Tibial nerve (tissue), 4 donors: Measurements from ENCODE around the gene SFTPA1. TPM values are rescaled to one million over a fixed set of nuclear protein-coding genes. Genes with fewer than 3 reads are reported as not detected.
"Not testable (repeated sequence)": the region's sequence is repeated elsewhere in the genome, so short reads cannot be mapped to it uniquely, and the experiment has no call there.

ENCODE experiments used
- DNase-seq, 2 donors: peaks; one replicate each; pipeline ENCODE4 v3.0.0-alpha.2; 2019; ENCODE audit warnings: low spot score in 2 of 2
- H3K27ac ChIP-seq, 4 donors: fragments of 200-600 bp; sonication (generic) in 3 of 4; one replicate each; pipeline ENCODE4 v1.5.1; 2017 to 2019; ENCODE audit warnings: mild to moderate bottlenecking in 1 of 4
- H3K27me3 ChIP-seq, 2 donors: fragments of 200-600 bp; sonication (generic) in 1 of 2; one replicate each; pipeline versions ENCODE4 v1.5.1 to v1.6.0; 2017 to 2019
- H3K36me3 ChIP-seq, 3 donors: fragments of 200-600 bp; sonication (generic); one replicate each; pipeline ENCODE4 v1.5.1; 2018 to 2019
- H3K4me1 ChIP-seq, 4 donors: fragments of 200-600 bp; sonication (generic) in 3 of 4; one replicate each; pipeline ENCODE4 v1.5.1; 2017 to 2019
- H3K4me3 ChIP-seq, 4 donors: fragments of 200-600 bp; sonication (generic) in 3 of 4; one replicate each; pipeline ENCODE4 v1.5.1; 2017 to 2019; ENCODE audit warnings: mild to moderate bottlenecking in 1 of 4, moderate library complexity in 1 of 4
- H3K9me3 ChIP-seq, 4 donors: fragments of 200-600 bp; sonication (generic) in 3 of 4; one replicate each; pipeline ENCODE4 v1.5.1; 2017 to 2019
- CTCF ChIP-seq, 5 experiments: fragments of 200-600 bp in 3 of 5; fragments of 450-650 bp in 2 of 5; sonication (generic) in 3 of 5; IDR thresholded peaks; one replicate each; pipeline ENCODE4 v1.5.1; 2016 to 2019; ENCODE audit warnings: antibody characterized with exemption in 5 of 5, mild to moderate bottlenecking in 3 of 5, moderate library complexity in 2 of 5
- EP300 ChIP-seq, 2 donors: sonication (generic); formaldehyde crosslinking; IDR thresholded peaks; one replicate each; pipeline ENCODE4 v1.6.1; 2017; ENCODE audit warnings: antibody characterized with exemption in 2 of 2, mild to moderate bottlenecking in 1 of 2
- POLR2A ChIP-seq, 2 donors: fragments of 450-650 bp; IDR thresholded peaks; one replicate each; pipeline ENCODE4 v1.6.1; 2017; ENCODE audit warnings: antibody characterized with exemption in 2 of 2, mild to moderate bottlenecking in 2 of 2, moderate library complexity in 2 of 2
- WGBS, 2 donors: methylation state at CpG; one replicate each; pipeline ENCODE4 v1.1.5; 2018; 5-methylcytosine and 5-hydroxymethylcytosine counted together
- total RNA-seq, 4 donors: library from RNA; depleted of rRNA; stranded (reverse); fragments of >200 nt; gene quantifications; one replicate each; pipeline ENCODE4 v1.1.0, GENCODE V29; 2016

SFTPA1 gene
- total RNA-seq, 4 donors from 2014 or later = not detected

GRCh38 chr10:79585870-79586527, 24.7 kb upstream of the SFTPA1 start:
- no peak overlapping the region for H3K27ac ChIP-seq
- no peak for TF ChIP-seq EP300 (IDR thresholded peaks at IDR 0.05)
- TF ChIP-seq CTCF (IDR thresholded peaks at IDR 0.05) = no peak
- TF ChIP-seq POLR2A (IDR thresholded peaks at IDR 0.05) = no peak
- 91 to 95% methylated on average over 11 of the region's 11 CpGs for WGBS, 2 donors
- H3K9me3 ChIP-seq = no peaks in the 10 kb centered on the region
- H3K36me3 ChIP-seq = no peaks in the 10 kb centered on the region
- H3K4me1 ChIP-seq = no peaks in the 10 kb centered on the region
- no peak for DNase-seq
- H3K27me3 ChIP-seq = no peaks in the 10 kb centered on the region
- H3K4me3 ChIP-seq = no peak overlapping the region

GRCh38 chr10:79586933-79587332, 23.8 kb upstream of the SFTPA1 start:
- Histone ChIP-seq H3K36me3 (no peaks in the 10 kb centered on the region), H3K9me3 (no peaks in the 10 kb centered on the region), H3K4me3 (no peak overlapping the region), H3K27me3 (no peaks in the 10 kb centered on the region), H3K27ac (no peak overlapping the region), H3K4me1 (no peaks in the 10 kb centered on the region)
- no peak for TF ChIP-seq EP300 (IDR thresholded peaks at IDR 0.05)
- no peak for TF ChIP-seq POLR2A (IDR thresholded peaks at IDR 0.05)
- no peak for TF ChIP-seq CTCF (IDR thresholded peaks at IDR 0.05)
- DNase-seq = no peak
- WGBS, 2 donors = 60 to 62% methylated on average over 2 of the region's 2 CpGs

GRCh38 chr10:79588800-79589199, 21.9 kb upstream of the SFTPA1 start:
- Histone ChIP-seq H3K4me1 (no peaks in the 10 kb centered on the region), H3K27ac (no peak overlapping the region), H3K27me3 (no peaks in the 10 kb centered on the region), H3K9me3 (no peaks in the 10 kb centered on the region), H3K4me3 (no peak overlapping the region), H3K36me3 (no peaks in the 10 kb centered on the region)
- TF ChIP-seq CTCF (IDR thresholded peaks at IDR 0.05) (no peak), EP300 (IDR thresholded peaks at IDR 0.05) (no peak), POLR2A (IDR thresholded peaks at IDR 0.05) (no peak)
- DNase-seq = no peak

- WGBS, 2 donors = 84 to 96% methylated on average over 1 of the region's 1 CpG
- DNase-seq = no peak
- Histone ChIP-seq H3K27me3 (no peaks in the 10 kb centered on the region), H3K27ac (no peak overlapping the region), H3K36me3 (no peaks in the 10 kb centered on the region), H3K4me3 (no peak overlapping the region), H3K4me1 (no peaks in the 10 kb centered on the region), H3K9me3 (peaks cover 0 to 9% (median 2%) of the 10 kb centered on the region in 4 donors)
- TF ChIP-seq CTCF (IDR thresholded peaks at IDR 0.05) (no peak), EP300 (IDR thresholded peaks at IDR 0.05) (no peak), POLR2A (IDR thresholded peaks at IDR 0.05) (no peak)
Observed at GRCh38 chr10:79593377-79593776, 17.4 kb upstream of the SFTPA1 start.

GRCh38 chr10:79594565-79594964, 16.2 kb upstream of the SFTPA1 start:
- H3K9me3 ChIP-seq, DNase-seq, H3K36me3 ChIP-seq, H3K4me3 ChIP-seq, H3K27me3 ChIP-seq, H3K4me1 ChIP-seq, H3K27ac ChIP-seq: not testable (repeated sequence)
- 67 to 84% methylated on average over 3 of the region's 3 CpGs for WGBS, 2 donors

- no peak overlapping the region for H3K4me3 ChIP-seq
- no peak for DNase-seq
- no peaks in the 10 kb centered on the region for H3K27me3 ChIP-seq
- 48 to 50% methylated on average over 3 of the region's 3 CpGs for WGBS, 2 donors
- H3K36me3 ChIP-seq = no peaks in the 10 kb centered on the region
- no peaks in the 10 kb centered on the region for H3K4me1 ChIP-seq
- no peak for TF ChIP-seq EP300 (IDR thresholded peaks at IDR 0.05)
- peaks cover 0 to 9% (median 2%) of the 10 kb centered on the region in 4 donors for H3K9me3 ChIP-seq
- no peak overlapping the region for H3K27ac ChIP-seq
Observed at GRCh38 chr10:79595510-79595909, 15.2 kb upstream of the SFTPA1 start.

- H3K9me3 ChIP-seq = peaks cover 0 to 21% (median 2%) of the 10 kb centered on the region in 4 donors
- 78 to 80% methylated on average over 9 of the region's 9 CpGs for WGBS, 2 donors
- not testable (repeated sequence) for H3K27ac ChIP-seq
Observed at GRCh38 chr10:79599644-79600043, 11.1 kb upstream of the SFTPA1 start.

More at GRCh38 chr10:79599644-79600043, 11.1 kb upstream of the SFTPA1 start:
- not testable (repeated sequence) for H3K4me1 ChIP-seq, H3K36me3 ChIP-seq, H3K27me3 ChIP-seq, DNase-seq, H3K4me3 ChIP-seq
